Measurements from ENCODE around the gene ABCF3. TPM values are rescaled to one million over a fixed set of nuclear protein-coding genes. Genes with fewer than 3 reads are reported as not detected.

ABCF3 gene
- total RNA-seq, 1 donor from 2014 or later = 52.1 TPM

DNA sequence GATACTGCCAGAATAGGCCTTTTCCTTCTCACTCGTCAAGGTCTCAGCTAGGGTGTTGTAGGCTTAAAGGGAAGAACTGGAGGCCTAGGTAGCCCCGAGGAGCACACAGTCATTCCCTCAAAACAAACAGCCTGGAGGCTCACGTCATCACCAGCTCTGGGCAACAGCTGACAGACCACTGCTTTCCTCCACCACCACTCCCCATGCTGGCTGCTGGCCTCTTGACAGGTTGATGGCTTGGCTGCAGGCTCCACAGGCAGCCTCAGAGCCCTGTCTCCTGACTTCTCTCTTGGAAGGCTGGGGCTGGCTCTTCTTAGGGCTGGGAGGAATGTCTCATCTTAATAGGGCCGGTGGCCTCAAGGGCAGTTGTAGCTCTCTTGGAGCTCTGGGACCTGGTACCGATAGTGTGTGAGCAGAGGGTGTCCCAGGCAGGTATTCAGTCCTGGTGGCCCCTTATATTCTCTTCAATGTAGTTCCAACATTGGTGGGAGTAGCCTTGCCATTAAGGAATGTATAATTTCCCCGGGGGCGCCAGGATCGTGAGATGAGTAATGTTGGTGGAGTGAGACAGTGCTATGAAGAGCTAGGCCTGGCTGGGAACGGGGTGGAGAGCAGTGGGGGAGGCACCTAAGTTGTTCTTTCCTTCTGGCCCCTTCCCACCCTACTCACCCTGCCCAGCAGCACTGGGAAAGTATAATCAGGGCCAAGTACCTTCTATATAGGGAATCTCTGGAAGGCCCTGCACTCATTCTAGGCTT lies 17.5 kb upstream of the ABCF3 start:
- DNase-seq (ENCODE audit: low read depth, low spot score) = no peak

DNA sequence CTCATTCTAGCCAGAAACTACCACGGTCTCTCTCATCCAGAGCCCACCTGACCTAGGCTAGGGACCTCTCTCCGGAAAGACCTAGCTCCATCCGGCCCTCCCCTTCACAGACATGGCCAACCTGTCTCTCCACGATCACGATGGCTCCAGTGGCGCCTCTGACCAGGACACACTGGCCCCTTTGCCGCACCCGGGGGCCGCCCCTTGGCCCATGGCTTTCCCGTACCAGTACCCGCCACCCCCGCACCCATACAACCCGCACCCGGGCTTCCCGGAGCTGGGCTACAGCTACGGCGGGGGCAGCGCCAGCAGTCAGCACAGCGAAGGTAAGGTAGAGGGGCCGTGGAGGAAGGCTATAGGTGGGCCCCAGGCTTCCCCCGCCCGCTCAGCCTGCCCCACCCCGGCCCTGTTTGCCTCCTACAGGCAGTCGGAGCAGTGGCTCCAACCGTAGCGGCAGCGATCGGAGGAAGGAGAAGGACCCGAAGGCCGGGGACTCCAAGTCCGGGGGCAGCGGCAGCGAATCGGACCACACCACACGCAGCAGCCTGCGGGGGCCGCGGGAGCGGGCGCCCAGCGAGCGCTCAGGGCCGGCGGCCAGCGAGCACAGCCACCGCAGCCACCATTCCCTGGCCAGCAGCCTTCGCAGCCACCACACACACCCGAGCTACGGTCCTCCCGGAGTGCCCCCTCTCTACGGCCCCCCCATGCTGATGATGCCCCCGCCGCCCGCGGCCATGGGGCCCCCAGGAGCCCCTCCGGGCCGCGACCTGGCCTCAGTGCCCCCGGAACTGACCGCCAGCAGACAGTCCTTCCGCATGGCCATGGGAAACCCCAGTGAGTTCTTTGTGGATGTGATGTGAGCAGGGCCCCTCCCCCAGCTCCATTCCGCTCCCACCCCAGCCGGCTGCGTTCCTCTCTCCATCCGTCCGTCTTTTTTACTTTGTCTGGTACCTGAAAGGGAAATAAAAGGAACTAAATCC lies 15.8 kb upstream of the ABCF3 start:
- no peak for DNase-seq (ENCODE audit: low read depth, low spot score)

DNA sequence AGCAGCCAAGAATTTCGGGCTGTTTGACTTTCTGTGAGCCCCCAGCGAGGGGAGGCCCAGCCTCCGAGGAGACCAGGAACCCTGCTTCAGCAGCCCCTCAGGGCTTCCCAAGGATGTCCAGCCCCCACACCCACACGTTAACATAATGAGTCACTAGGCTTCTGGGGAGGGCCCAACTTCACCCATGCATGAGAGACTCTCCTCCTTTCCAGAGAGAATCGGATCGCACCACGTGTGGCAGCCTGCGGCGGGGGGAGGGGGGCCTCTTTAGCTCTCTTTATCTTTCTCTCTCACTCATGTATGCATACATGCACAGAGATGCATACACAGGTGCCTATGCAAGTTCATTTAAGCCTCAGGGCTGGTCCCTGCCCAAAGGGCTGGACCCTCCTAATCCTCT lies 14.4 kb upstream of the ABCF3 start:
- DNase-seq (ENCODE audit: low read depth, low spot score) = no peak

GRCh38 chr3:184172681-184173373 lies 13.2 kb upstream of the ABCF3 start:
- DNase-seq (ENCODE audit: low read depth, low spot score) = no peak

DNA sequence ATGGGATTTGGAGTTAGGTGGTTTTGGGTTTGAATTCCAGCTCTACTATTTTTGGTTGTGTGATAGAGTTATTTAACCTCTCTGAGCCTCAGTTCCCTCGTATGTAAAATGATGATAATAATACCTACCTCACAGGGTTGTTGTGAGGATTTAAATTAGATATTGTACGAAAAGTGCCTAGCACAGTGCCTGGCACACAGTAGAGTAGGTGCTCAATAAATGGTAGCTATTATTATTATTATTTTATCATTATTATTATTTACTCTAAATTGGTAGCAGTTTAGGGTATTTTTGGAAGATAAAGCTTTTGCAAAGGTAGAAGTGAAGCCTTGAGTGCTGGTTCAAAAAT lies 12.7 kb upstream of the ABCF3 start:
- DNase-seq (ENCODE audit: low read depth, low spot score) = no peak

DNA sequence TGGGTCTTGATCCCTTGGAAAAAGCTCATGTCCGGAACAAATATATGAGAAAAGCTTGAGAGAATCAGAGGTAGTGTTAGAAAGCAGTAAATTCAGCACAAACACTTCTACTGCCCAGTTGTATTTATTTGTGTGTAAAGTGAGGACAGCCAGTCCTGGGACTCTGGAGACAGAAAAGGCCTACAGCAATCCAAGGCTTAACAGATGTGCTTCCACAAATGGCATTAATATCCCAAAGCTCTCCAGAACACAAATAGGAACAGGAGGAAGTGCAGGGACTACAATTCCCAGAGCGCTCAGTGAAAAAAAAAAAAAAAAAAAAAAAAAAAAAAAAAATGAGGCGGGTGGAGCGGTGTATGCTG lies 11.7 kb upstream of the ABCF3 start:
- DNase-seq (ENCODE audit: low read depth, low spot score) = no peak

DNA sequence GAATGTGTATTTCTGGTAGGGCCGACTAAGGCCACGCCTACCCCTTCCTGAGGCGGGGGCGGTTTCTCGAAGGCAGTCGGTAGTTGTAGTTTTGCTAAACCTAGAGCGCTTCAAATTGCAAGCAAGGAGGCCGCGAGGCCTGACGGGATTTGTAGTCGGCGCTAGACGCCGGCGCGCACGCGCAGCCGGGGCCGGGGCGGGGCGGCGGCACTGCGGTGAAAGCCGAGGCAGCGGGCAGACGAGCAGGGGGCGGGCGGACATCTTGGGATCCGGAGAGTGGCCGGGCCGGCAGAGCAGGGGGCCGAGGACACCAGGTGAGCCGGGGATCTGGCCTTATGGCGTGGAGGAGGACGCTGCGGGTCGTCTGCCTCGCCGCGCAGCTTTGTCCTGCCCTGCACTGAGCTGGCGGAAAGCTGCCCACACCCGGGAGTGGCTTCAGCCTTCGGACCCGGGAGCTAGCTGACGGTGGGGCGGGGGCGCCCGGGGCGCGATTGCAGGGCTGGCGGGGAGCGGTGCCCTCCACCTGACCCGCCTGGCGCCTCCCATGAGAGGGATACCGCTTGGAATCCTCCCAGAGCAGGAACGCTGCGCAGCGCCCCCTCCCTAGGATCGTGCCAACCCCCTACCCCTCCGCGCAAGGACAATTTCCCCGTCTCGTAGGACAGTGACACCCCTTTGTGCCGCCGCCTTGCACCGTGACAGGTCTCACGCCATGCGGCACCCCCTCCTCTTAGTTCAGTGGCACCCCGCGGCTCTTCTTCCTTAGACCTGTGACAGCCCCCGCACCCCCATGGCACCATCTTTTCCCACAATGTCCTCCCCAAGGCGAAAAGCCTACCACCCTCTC lies 11.1 kb upstream of the ABCF3 start, which contains the start of gene AP2M1:
AP2M1 (plus strand) TSS at position 210 of the 847 bp plus-strand sequence. CDS start 2,139 bp downstream, outside the sequence.
- peak; percentile 97 for DNase-seq (ENCODE audit: low read depth, low spot score)

DNA sequence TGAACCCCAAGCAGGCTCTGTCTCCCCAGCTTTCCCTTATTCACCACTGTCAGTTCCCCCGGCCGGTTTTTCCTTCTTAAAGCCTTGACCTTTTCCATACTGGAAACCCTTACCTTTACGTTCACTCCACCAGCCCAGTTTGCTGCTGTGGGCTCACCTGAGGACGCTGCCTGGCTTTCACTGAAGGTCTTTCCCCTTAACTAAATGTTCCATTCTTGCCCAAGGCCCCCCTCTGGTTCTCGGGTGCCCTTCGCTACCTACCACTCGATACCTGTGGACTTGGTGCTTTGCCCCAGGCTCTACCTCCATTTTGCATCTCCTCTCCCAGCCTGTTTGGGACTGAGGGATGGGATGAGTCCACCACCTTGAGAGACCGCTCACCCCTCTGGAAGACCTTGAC lies 10.5 kb upstream of the ABCF3 start:
- DNase-seq (ENCODE audit: low read depth, low spot score) = no peak

GRCh38 chr3:184175981-184176376 lies 10.0 kb upstream of the ABCF3 start:
- no peak for DNase-seq (ENCODE audit: low read depth, low spot score)

DNA sequence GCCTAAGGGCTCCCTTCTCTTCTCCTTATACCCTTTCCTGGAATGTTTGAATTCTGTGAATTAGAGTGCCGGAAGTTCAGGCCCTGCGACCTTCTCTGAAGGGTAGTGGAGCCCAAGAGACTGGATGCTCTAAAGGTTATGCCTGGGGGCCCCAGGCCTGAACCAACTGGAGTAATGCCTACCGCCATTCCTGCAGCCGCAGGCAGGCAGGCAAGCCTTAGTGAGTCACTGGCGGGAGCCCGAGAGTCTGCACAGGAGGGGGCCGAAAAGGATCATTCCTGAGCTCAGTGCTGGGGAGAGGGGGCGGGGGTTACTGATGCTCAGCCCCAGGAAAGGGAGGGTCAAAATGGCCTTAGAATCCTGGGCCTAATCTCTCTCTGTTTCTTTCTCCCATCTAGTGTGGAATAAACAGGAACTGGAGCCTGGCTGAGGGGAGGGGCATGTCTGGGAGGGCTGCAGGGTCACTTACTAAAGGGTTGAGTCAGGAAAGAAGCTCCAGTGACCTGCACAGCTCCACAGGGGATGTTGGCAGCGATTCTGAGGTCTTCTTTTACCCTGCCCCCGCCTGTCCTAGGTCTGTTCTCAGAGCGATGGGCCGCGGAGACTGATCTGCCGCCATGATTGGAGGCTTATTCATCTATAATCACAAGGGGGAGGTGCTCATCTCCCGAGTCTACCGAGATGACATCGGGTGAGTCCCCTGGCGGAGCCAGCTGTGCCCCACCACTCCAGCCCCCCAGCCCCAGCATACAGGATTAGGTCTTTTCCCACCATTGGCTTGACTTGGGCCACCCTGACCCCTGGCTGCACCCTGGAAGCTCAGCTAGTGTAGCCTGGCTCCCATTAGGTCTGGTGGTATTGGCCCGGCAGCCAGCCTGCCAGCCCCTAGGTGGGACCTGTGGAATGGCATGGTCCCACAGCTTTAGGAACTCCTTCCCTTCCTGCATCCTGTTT lies 9.3 kb upstream of the ABCF3 start:
- peak; percentile 71 for DNase-seq (ENCODE audit: low read depth, low spot score)

DNA sequence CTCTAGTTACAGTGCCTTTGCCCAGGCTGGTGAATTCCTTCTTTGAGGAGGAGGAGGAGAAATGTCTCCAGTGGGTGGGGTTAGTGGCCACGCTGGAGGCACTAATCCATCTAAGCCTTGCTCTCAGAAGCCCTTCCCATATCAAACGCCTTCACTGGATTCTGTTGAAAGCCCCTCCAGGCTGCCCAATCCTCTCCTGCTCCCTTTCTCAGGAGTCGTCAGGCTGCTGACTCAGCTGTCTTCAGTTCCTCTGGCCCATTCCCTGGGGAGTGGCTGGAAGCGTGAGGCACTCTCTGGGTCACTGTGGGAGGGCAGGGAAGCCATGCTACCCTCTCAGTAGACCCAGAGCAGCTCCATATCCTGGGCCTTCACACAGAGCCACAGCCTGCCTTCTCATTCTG lies 8.7 kb upstream of the ABCF3 start:
- no peak for DNase-seq (ENCODE audit: low read depth, low spot score)

DNA sequence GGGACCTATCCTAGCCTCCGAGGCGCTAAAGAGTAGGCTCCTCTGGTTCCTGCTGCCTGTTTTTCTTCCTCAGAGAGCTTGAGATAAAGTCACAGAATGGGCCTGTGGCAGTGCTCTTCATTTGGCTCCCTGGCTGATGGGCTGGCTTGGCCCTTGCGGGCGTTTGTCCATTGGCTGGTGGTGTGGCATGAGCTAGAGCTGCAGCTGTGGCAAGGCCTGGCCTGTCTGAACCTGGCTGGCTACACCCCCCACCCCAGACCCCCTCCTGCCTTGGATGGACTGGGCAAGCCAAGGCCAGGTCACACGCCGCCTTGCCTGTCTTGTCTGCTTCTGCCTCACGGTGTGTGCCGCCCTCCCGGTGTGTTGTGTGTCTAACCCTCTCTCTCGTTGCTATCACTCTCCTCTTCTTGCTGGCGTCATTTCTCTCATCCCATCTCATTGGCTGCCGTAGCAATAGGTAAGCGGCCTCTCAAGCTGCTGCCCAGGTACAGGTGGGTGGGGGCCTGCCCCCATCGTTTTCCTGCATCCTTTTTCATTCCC lies 8.2 kb upstream of the ABCF3 start:
- no peak for DNase-seq (ENCODE audit: low read depth, low spot score)

- no peak for DNase-seq (ENCODE audit: low read depth, low spot score)
These were observed 7.4 kb upstream of the ABCF3 start for GRCh38 chr3:184178521-184179138.

DNA sequence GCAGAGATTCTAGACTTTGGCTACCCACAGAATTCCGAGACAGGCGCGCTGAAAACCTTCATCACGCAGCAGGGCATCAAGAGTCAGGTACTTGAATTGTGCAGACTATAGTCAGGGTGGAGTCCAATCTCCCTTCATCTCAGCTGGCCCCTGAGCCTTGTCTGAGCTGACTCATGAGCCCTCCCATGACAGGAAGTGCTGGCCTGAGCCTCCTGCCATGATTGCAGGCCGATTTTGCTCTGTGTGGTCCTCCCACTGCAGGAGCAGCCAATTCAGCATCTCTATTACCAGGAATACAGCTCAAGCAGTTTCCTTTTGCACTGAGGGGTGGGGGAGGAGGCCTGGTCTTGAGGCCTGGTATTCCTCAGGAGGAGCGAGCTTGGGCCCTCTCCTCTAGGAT lies 5.8 kb upstream of the ABCF3 start:
- DNase-seq (ENCODE audit: low read depth, low spot score) = no peak

DNA sequence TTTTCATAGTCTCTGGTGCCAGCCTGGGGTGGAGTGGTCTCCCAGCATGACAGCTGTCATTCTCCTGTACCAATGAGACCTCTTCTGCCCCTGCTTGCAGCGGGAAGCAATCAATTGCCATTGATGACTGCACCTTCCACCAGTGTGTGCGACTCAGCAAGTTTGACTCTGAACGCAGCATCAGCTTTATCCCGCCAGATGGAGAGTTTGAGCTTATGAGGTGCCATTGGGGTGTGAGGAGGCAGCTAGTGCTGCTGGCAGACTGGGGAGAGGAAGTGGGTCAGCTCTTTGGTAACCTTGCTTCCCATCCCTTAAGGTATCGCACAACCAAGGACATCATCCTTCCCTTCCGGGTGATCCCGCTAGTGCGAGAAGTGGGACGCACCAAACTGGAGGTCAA lies 4.4 kb upstream of the ABCF3 start:
- DNase-seq (ENCODE audit: low read depth, low spot score) = no peak

DNA sequence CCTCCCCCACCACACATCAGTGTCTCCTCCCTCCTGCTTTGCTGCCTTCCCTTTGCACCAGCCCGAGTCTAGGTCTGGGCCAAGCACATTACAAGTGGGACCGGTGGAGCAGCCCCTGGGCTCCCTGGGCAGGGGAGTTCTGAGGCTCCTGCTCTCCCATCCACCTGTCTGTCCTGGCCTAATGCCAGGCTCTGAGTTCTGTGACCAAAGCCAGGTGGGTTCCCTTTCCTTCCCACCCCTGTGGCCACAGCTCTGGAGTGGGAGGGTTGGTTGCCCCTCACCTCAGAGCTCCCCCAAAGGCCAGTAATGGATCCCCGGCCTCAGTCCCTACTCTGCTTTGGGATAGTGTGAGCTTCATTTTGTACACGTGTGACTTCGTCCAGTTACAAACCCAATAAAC lies 2.3 kb upstream of the ABCF3 start:
- DNase-seq (ENCODE audit: low read depth, low spot score) = no peak

DNA sequence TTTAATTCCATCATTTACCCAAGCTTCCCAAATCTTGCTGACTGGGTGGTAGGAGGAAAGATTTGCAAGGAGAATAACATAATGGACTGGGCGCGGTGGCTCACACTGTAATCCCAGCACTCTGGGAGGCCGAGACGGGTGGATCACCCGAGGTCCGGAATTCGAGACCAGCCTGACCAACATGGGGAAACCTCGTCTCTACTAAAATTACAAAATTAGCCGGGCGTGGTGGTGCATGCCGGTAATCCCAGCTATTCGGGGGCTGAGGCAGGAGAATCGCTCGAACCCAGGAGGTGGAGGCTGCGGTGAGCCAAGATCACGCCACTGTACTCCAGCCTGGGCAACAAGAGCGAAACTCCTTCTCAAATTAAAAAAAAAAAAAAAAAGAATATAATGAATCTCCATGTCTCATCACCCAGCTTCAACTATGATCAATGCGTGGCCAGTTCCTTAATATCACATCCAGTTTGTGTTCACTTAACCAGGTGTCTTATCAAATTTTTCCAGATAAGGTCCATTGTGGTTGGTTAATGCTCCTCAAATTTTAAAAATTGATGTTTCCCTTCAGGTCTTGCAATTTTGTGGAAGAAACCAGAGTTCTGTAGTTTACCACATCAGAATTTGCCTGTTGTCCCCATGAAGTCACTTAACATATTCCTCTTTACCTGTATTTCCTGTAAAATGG lies 1.3 kb upstream of the ABCF3 start:
- no peak for DNase-seq (ENCODE audit: low read depth, low spot score)

DNA sequence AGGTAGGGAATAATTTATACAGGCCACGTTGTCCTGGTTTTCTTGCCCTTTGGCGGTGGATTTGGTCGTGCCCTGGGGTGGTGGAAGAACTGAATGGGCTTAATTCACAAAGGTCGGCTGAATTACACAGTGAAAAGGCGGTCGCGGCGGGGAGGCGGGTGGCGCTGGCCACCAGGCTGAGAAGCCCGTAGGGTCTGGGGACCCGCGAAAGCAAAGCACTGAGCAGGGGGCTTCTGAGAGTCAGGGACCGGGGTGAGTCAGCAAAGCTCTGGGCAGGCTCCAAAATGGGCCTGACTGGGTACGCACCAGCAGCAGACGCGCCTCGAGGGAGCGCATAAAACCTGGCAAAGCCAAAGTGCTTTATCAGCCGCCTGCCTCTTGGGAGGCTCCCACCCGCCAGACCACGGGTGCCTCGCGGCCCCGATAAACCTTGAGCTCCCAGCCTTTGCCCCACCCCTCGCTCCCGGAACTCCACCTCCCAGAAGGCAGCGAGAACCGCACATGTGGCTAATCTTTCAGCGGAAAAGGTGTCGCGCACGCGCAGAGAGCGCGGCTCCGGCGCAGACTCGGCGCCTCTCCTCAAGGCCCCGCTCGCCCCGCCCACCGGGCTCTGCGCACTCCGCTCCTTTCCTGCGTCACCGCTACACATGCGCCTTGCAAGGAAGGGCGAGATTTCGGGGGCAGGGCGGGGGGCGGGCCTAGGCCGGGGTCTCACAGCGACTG lies 377 bp upstream of the ABCF3 start:
- DNase-seq (ENCODE audit: low read depth, low spot score) = peak; percentile 94
